CD14-positive monocyte (primary cell): Measurements from ENCODE around the gene BAIAP2L2. TPM values are rescaled to one million over a fixed set of nuclear protein-coding genes. Genes with fewer than 3 reads are reported as not detected.

Experiments used
- DNase-seq, 3 donors: peaks; one replicate each; pipeline ENCODE4 v3.0.0-alpha.2; 2011 to 2022
- H2AFZ ChIP-seq: 2 replicates; pipeline ENCODE4 v1.6.0; 2012; ENCODE audit warnings: mild to moderate bottlenecking, low read depth, low read length, inconsistent platforms; ENCODE audit not compliant: insufficient read depth, poor library complexity, severe bottlenecking
- H3K27ac ChIP-seq, 2 donors: 1 replicate in 1 of 2; 2 replicates in 1 of 2; pipeline ENCODE4 v1.5.1; 2012 to 2013; ENCODE audit warnings: low read length in 2 of 2, control low read depth in 1 of 2, inconsistent platforms in 1 of 2, low read depth in 1 of 2, mild to moderate bottlenecking in 1 of 2
- H3K27me3 ChIP-seq, 2 donors: one replicate each; pipeline versions ENCODE4 v1.6.0 to v1.6.1; 2011 to 2013; ENCODE audit warnings: low read length in 2 of 2; ENCODE audit not compliant: control insufficient read depth in 2 of 2, insufficient read depth in 2 of 2
- H3K36me3 ChIP-seq, 2 donors: replicated peaks in 1 of 2; 1 replicate in 1 of 2; 2 replicates in 1 of 2; pipeline versions ENCODE4 v1.5.1 to v1.6.1; 2012 to 2013; ENCODE audit warnings: low read length in 2 of 2, control low read depth in 1 of 2, inconsistent platforms in 1 of 2, mild to moderate bottlenecking in 1 of 2; ENCODE audit not compliant: insufficient read depth in 2 of 2, control insufficient read depth in 1 of 2
- H3K4me1 ChIP-seq, 2 donors: 1 replicate in 1 of 2; 2 replicates in 1 of 2; pipeline versions ENCODE4 v1.5.1 to v1.6.1; 2012 to 2013; ENCODE audit warnings: low read length in 2 of 2, control low read depth in 1 of 2, inconsistent platforms in 1 of 2, mild to moderate bottlenecking in 1 of 2, moderate library complexity in 1 of 2; ENCODE audit not compliant: insufficient read depth in 2 of 2, control insufficient read depth in 1 of 2
- H3K4me2 ChIP-seq: replicated peaks from 2 replicates; pipeline ENCODE3; 2012; ENCODE audit warnings: low read length, moderate library complexity, mild to moderate bottlenecking; ENCODE audit not compliant: poor library complexity, severe bottlenecking; ENCODE audit errors: extremely low read depth
- H3K4me3 ChIP-seq, 3 experiments: fragments of 200-600 bp in 1 of 3; sonication (generic) in 1 of 3; replicated peaks in 1 of 3; 1 replicate in 2 of 3; 2 replicates in 1 of 3; pipeline ENCODE4 v1.5.1; 2011 to 2013; ENCODE audit warnings: low read length in 3 of 3, mild to moderate bottlenecking in 3 of 3, control low read depth in 2 of 3, low read depth in 2 of 3, inconsistent platforms in 1 of 3, moderate library complexity in 1 of 3
- H3K79me2 ChIP-seq: 2 replicates; pipeline ENCODE4 v1.6.0; 2012; ENCODE audit warnings: mild to moderate bottlenecking, control low read depth, inconsistent platforms, low read length, moderate library complexity; ENCODE audit not compliant: insufficient read depth
- H3K9ac ChIP-seq: 2 replicates; pipeline ENCODE4 v1.6.0; 2017; ENCODE audit warnings: low read length, mild to moderate bottlenecking; ENCODE audit not compliant: insufficient read depth, poor library complexity, severe bottlenecking
- H3K9me3 ChIP-seq, 2 donors: replicated peaks in 1 of 2; 1 replicate in 1 of 2; 2 replicates in 1 of 2; pipeline versions ENCODE4 v1.5.1 to v1.6.1; 2012 to 2013; ENCODE audit warnings: low read length in 2 of 2, control low read depth in 1 of 2; ENCODE audit not compliant: control insufficient read depth in 1 of 2, insufficient read depth in 1 of 2
- H4K20me1 ChIP-seq: 2 replicates; pipeline ENCODE4 v1.6.0; 2012; ENCODE audit warnings: mild to moderate bottlenecking, low read length, control low read depth, moderate library complexity; ENCODE audit not compliant: insufficient read depth
- H3K27ac Mint-ChIP-seq, 7 donors: one replicate each; pipeline ENCODE4 v1.8.0; 2020; ENCODE audit warnings: mild to moderate bottlenecking in 7 of 7, mixed read lengths in 7 of 7, moderate library complexity in 6 of 7, inconsistent platforms in 2 of 7
- H3K27me3 Mint-ChIP-seq, 3 donors: one replicate each; pipeline ENCODE4 v1.8.0; 2021 to 2022; ENCODE audit warnings: low read depth in 3 of 3, mild to moderate bottlenecking in 3 of 3, mixed read lengths in 3 of 3, moderate library complexity in 3 of 3, inconsistent platforms in 1 of 3
- H3K36me3 Mint-ChIP-seq, 2 donors: one replicate each; pipeline ENCODE4 v1.8.0; 2020; ENCODE audit warnings: mixed read lengths in 2 of 2, inconsistent platforms in 1 of 2, mild to moderate bottlenecking in 1 of 2
- H3K4me1 Mint-ChIP-seq: one replicate; pipeline ENCODE4 v1.8.0; 2020; ENCODE audit warnings: mild to moderate bottlenecking, mixed read lengths
- H3K4me3 Mint-ChIP-seq, 2 donors: one replicate each; pipeline ENCODE4 v1.8.0; 2020; ENCODE audit warnings: mild to moderate bottlenecking in 2 of 2, mixed read lengths in 2 of 2, moderate library complexity in 1 of 2
- H3K9me3 Mint-ChIP-seq, 7 donors: one replicate each; pipeline ENCODE4 v1.8.0; 2020 to 2022; ENCODE audit warnings: mixed read lengths in 7 of 7, mild to moderate bottlenecking in 6 of 7, moderate library complexity in 6 of 7, inconsistent platforms in 2 of 7
- WGBS: methylation state at CpG from one replicate; pipeline ENCODE4 v1.1.5; 2013; ENCODE audit warnings: missing lambda C conversion rate; ENCODE audit not compliant: insufficient coverage; 5-methylcytosine and 5-hydroxymethylcytosine counted together
- intact Hi-C, 2 donors: fragments of 100-400 bp; cut with micrococcal nuclease; formaldehyde crosslinking; loops; one replicate each; pipeline versions ENCODE4 v1.15.0 to v1.15.1; 2023
- polyA minus RNA-seq: library from RNA; depleted of rRNA, polyadenylated mRNA; stranded (reverse); fragments of >200 nt; gene quantifications from 2 replicates; pipeline ENCODE4 v1.2.3, GENCODE V29; 2012
- polyA plus RNA-seq, 3 donors: library from polyadenylated mRNA; depleted of rRNA in 1 of 3; unstranded in 2 of 3; stranded (reverse) in 1 of 3; fragments of 300-500 nt in 2 of 3; fragments of >200 nt in 1 of 3; fragmentation: Illumina TruSeq in 2 of 3; gene quantifications; 1 replicate in 2 of 3; 2 replicates in 1 of 3; pipeline ENCODE4 v1.2.3, GENCODE V29; 2012 to 2021
- total RNA-seq, 12 experiments: library from RNA in 1 of 12; stranded (reverse) in 1 of 12; fragments of 120-200 nt in 1 of 12; gene quantifications; one replicate each; pipeline ENCODE4 v1.2.4 and lab custom pipeline; 2013 to 2026; ENCODE audit warnings: mixed read lengths in 6 of 12, inconsistent platforms in 1 of 12
- TF ChIP-seq, protein P1 (sequence below): fragments of 200-600 bp; IDR thresholded peaks from one replicate; pipeline ENCODE4 v1.8.0; 2022; ENCODE audit warnings: antibody characterized with exemption, mild to moderate bottlenecking

BAIAP2L2 gene, protein sequence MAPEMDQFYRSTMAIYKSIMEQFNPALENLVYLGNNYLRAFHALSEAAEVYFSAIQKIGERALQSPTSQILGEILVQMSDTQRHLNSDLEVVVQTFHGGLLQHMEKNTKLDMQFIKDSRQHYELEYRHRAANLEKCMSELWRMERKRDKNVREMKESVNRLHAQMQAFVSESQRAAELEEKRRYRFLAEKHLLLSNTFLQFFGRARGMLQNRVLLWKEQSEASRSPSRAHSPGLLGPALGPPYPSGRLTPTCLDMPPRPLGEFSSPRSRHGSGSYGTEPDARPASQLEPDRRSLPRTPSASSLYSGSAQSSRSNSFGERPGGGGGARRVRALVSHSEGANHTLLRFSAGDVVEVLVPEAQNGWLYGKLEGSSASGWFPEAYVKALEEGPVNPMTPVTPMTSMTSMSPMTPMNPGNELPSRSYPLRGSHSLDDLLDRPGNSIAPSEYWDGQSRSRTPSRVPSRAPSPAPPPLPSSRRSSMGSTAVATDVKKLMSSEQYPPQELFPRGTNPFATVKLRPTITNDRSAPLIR
- not detected for total RNA-seq (2013)
- polyA plus RNA-seq (under 1 TPM in 1 of 3 donors, not detected in 2; 0.11 TPM), polyA minus RNA-seq (not detected in 2 replicates), total RNA-seq (lab: John Stamatoyannopoulos, UW) (0 to 1.7 (median 0.21) reads per million in 11 experiments)

DNA sequence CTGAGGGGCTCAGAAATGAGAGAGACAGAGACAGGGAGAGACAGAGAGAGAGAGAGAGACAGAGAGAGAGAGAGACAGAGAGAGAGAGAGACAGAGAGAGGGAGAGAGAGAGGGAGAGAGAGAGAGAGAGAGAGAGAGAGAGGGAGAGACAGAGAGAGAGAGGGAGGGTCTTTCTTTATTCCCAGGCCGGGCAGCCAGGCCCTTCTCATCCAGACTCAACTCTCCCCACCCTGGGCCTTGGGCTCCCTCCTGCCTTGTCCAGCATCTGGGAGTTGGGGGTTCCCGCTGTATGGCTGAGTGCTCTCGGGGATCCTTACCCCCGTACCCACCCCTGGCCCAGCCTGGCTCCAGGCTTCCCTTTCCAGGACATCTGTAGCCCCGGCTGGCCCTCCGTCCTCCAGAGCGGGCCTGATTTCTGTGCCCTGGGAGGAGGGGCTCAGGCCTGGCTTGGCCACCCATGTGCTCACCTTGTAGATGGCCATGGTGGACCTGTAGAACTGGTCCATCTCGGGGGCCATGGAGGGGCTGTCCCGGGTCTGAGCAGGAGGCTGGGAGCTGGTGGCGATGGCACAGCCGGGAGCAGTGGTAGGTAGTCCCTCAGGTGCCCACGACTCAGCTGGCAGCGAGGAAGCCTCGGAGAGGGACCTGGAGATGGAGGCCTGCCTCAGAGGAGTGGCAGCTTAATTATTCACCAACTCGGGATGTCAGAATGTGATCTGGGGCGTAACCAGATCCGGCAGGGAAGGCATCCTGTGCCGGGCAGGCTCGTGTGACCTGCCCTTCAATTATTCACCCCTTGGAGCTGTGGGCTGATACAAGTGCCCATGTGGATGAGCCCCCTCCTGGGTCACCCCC lies at the start of gene BAIAP2L2:
BAIAP2L2 (minus strand) TSS at position 677 of the 855 bp plus-strand sequence; CDS start at position 518, 159 bp downstream.
- WGBS = 98% methylated on average over 16 of the region's 19 CpGs

More for the DNA sequence above, at the start of gene BAIAP2L2:
- H4K20me1 ChIP-seq = no peaks in the 10 kb centered on the region
- Mint-ChIP-seq H3K9me3 (peaks cover 0 to 2% (median 0%) of the 10 kb centered on the region in 7 donors), H3K27ac (no peak within 1 kb of the TSS), H3K36me3 (no peaks in the 10 kb centered on the region), H3K27me3 (peaks cover 1 to 5% (median 5%) of the 10 kb centered on the region in 3 donors), H3K4me3 (no peak within 1 kb of the TSS), H3K4me1 (no peaks in the 10 kb centered on the region)
- intact Hi-C loops = loop anchor here (5.0 kb wide), 2 partner anchors 38 to 242 kb away; no protein-coding TSS in a partner anchor
- no peak within 1 kb of the TSS for H3K9ac ChIP-seq
- H3K4me2 ChIP-seq = no peak within 1 kb of the TSS
- no peak within 1 kb of the TSS for H3K4me3 ChIP-seq
- no peaks in the 10 kb centered on the region for H3K4me1 ChIP-seq
- H3K36me3 ChIP-seq = no peaks in the 10 kb centered on the region
- H3K27ac ChIP-seq = no peak within 1 kb of the TSS
- H3K27me3 ChIP-seq = no peaks in the 10 kb centered on the region
- no peak within 1 kb of the TSS for H2AFZ ChIP-seq
- TF ChIP-seq, protein P1, sequence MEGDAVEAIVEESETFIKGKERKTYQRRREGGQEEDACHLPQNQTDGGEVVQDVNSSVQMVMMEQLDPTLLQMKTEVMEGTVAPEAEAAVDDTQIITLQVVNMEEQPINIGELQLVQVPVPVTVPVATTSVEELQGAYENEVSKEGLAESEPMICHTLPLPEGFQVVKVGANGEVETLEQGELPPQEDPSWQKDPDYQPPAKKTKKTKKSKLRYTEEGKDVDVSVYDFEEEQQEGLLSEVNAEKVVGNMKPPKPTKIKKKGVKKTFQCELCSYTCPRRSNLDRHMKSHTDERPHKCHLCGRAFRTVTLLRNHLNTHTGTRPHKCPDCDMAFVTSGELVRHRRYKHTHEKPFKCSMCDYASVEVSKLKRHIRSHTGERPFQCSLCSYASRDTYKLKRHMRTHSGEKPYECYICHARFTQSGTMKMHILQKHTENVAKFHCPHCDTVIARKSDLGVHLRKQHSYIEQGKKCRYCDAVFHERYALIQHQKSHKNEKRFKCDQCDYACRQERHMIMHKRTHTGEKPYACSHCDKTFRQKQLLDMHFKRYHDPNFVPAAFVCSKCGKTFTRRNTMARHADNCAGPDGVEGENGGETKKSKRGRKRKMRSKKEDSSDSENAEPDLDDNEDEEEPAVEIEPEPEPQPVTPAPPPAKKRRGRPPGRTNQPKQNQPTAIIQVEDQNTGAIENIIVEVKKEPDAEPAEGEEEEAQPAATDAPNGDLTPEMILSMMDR = no peak
- H3K79me2 ChIP-seq = no peaks in the 10 kb centered on the region
- no peaks in the 10 kb centered on the region for H3K9me3 ChIP-seq
- DNase-seq = no peak
